GM18517 (cell line): ENCODE measurements around the gene EPRS1.
A peak's percentile ranks its signal among the peaks of the same experiment; 100 is the strongest.
"Not testable (repeated sequence)": the region's sequence is repeated elsewhere in the genome, so short reads cannot be mapped to it uniquely, and the experiment has no call there.

Experiments
- ATAC-seq: cut with Tn5 transposase; IDR thresholded peaks from one replicate; pipeline ENCODE4 v1.9.1; 2021; ENCODE audit warnings: mild to moderate bottlenecking, moderate library complexity; ENCODE audit not compliant: unreplicated experiment

EPRS1 gene

DNA sequence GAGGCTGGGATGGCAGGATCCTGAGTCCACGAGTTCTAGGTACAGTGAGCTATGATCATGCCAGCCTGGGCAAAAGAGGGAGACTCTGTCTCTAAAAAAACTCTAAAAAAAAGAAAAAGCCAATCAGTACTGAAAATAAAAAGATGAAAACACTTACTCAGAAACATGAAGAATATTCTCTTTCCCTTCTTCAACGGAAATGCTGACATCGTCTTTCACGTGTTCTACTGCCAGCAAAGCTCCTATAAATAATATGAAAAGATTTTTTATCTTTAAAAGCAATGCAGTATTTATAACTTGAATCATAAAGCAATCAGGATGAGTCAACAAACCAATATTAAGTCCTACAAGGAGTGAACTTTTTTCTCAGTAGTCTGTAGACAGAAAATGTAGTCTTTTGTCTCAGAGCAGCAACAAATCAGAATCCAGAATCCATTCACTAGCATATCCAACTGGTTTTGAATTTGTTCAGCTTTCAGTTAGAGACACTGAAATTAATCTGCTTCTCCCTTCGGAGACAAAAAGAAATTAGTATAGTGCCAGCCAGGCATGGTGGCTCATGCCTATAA is 6.2 kb downstream of the EPRS1 start:
- no peak for ATAC-seq

DNA sequence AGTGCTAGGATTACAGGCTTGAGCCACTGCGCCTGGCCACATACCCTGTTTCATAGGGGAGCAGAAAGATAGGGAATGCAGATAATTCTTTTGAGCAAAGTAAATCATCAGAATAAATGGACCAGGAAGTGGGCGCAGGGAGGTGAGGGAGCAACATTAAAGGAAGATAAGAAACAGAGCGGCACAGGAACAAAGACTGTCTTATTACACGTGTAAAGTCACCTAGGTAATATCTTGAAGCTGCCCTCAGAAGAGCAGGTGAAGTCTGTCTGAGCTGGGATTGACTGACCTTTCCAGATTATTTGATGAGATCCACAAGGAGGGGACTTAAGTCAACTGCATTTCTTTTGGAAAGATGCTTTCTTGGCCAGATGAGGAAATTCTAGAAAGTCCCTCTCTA is 7.7 kb downstream of the EPRS1 start:
- no peak for ATAC-seq

DNA sequence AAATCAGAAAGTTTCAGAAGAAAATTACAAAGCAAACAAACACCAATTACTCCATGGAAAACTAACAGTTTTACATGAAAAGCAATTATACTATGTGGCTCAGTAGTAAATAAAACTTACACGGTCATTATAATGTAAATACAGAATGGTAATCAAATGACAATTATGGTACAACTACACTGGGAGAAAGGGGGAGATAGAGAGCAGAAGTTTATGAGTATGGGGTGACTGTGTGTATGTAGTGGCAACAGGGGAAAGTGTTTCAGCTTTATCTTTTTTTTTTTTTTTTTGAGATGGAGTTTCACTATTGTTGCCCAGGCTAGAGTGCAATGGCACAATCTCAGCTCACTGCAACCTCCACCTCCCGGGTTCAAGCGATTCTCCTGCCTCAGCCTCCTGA is 8.5 kb downstream of the EPRS1 start:
- ATAC-seq = not testable (repeated sequence)

DNA sequence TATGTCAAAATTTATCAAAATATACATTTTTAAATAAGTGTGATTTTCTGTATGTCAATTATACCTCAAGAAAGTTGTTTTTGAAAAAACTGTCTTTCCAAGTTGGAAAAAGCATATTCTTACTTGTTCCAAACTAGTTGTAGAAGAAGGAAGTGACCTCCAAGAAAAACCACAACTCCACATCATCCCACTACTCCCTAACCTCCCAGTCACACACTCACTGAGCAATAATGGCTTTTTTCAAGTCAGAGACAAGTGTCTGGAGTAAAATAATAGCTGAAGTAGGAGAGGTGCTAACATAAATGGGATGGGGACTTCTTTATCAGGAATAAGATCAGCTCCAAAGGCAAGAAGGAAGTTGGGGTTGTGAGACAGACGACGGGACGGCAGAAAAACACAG is 13.4 kb downstream of the EPRS1 start:
- ATAC-seq = no peak

DNA sequence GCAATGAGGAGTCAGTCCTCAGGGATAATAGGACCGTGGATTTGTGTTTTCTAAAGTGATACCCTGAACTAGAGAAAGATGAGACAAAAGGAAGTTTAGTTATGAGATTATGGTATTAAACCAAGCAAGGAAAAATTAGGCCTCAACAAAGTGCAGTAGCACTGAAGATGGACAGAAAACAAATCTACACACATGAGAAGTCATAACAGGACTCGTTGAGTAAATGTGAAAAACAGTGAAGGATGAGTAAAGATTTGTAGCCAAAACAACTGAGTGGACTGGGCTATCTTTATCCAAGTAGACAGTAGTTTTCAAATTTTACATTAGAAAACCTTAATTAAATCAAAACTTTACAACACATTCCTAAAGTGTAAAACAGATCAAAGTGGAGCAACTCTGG is 15.0 kb downstream of the EPRS1 start:
- ATAC-seq = no peak

DNA sequence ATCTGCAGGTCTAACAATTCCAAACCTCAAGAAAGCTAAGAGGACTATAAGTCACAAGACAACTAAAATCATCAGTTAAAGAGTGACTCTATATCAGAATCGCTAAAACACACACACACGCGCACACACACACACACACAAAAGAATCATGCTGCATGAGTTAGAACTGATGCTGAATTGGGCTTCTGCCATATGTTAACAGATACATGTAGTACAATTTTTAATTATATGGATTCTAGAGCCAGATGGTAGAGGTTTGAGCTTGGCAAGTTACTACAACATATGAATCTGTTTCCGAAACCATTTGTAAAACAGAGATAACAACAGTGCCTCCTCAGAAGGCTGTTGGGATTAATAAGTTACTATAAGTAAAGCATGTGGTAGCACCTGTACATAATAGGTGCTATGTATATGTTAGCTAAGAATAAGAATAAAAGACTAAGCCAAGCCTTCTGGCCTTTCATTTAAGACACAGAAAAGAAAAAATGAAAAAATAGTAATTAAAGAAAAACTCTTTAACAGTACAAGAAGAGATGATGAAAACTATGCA is 17.9 kb downstream of the EPRS1 start:
- no peak for ATAC-seq

DNA sequence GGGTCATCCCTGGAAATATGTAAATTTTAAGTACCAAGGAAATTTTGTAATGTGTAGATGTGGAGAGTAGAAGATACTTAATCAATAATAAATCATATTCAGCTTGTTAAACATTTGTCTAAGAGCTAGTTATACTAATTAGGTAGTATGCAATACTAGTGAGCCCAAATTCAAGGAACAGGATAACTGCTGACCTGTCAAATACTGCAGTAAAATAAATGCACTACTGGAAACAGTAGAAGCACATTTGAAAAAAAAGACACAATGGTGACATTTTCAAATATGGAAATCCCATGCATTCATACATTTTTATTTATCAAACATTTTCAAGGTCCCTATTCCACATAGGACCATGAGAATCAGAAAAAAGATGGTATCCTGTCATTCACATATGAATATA is 27.2 kb downstream of the EPRS1 start:
- ATAC-seq = no peak

DNA sequence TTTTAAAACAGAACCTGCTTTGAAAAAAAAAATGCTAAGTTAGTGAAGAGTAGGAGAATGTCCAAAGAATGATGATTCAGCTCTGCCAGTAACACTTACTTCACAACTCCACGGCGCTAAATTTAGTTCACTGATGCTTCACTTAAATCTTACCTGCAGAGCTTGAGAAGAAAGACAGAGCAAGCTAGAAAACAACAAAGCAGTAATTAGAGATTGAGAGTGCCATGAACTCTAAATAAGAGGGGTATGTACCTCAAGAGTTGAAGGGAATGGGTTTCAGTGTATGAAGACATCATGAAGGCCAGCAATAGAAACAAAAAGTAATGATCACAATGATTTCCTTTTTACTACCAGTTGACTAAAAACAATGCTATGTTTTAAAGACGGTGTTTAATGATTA is 32.8 kb downstream of the EPRS1 start:
- peak; percentile 86 for ATAC-seq

DNA sequence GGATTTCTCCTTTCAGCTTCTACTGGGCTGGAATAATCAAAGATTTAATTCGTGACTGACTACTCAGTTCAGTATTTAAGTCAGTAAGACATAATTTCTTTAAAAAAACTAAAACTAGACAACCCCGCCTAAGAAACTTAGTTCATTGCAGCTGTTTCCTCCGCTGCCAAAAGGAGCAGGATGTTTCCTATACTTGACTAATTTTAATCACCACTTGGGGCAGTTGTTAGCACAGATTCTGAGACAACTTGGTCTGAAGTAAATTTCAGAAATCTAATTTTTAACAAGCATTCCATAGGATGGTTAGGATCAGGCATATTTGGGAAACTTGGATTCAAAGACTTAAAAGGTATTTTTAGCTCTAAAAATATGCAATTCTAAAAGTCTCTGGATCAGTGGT is 34.0 kb downstream of the EPRS1 start:
- no peak for ATAC-seq

DNA sequence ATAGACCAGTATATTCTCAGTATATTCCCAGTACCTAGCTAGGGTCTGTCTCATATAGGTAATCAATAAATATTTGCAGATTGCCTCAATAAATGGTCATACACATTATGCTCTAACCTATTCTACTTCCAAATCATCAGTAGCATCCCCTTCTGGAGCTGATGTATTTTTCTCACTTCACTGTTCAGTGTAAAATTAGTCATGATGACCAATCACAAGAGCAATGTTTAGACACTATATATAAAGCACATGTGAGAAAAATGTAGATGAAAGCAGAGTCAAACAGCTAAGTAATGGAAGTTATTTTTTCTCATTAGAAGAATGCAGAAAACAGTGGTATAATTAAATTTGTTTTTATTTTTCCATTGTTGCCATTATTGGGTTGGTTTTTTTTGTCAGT is 34.7 kb downstream of the EPRS1 start:
- no peak for ATAC-seq

DNA sequence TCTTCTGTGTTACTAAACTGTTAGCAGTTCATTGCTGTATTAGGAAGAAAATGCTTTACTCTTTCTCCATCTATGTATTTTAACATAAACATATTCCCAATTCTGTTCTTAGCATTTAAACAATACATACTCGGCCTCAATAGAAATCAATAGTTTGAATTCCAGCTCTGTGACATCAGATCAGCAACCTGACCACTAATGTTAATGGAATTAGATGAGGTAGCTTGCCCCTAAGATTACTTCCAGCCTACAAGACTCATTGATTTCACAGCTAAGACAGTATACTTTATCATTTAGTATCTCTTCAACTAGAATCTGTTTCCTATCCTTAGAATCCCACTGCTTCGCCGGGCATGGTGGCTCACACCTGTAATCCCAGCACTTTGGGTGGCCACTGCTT is 38.9 kb downstream of the EPRS1 start:
- no peak for ATAC-seq

DNA sequence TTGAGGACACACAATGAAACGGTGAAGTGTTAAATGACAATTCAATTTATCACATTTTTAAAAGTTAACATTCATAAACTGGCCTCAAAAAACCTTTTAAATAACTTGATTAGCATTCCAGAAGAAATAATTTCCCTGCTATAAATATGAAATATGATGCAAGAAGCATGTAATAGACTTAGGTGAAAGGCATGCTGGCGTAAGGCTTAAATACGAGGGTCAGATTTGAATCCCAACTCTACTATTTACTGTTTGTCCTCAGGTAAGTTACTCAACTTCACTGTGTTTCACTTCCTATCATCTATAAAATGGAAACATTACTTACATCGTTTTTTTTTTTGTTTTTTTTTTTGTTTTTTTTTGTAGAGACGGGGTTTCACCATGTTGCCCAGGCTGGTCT is 40.8 kb downstream of the EPRS1 start:
- ATAC-seq = no peak

DNA sequence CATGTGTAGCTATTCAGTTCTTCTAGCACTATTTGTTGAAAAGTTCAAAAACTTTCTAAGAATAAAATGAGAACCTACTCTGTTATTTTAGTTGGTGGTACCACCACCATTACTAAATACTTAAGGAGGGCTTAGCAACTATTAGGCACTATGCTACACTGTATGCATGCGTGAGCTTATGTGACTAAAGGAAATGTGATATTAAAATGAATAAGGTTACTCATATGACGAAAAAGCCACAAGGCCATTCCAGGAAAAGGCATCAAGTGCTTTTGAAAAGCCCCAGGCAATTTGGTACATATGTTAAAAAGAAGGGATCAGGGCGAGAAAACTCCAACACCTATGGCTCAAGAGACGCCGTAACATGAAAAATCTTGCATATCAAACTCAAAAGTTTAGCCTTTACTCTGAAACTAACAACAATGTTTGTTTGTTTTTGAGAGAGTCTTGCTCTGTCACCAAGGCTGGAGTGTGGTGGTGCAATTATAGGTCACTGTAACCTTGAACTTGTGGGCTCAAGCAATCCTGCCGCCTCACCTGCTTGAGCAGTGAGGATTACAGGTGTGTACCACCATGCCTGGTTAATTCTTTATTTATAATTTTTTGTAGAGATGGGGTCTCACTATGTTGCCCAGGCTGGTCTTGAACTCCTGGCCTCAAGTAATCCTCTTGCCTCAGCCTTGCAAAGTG is 42.5 kb downstream of the EPRS1 start:
- no peak for ATAC-seq

DNA sequence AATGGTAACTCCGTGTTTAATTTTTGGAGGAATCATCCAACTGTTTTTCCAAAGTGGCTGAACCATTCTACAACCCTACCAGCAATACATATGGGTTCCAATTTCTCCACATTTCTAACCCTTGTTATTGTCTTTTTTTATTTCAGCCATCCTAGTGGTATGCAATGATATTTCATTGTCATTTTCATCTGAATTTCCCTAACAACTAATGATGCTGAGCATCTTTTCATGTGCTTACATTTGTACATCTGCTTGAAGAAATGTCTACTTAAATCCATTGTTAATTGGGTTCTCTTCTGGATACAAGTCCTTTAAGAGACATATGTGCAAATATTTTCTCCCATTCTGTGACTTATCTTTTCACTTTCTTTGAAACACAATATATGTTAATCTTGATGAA is 43.3 kb downstream of the EPRS1 start:
- ATAC-seq = no peak

DNA sequence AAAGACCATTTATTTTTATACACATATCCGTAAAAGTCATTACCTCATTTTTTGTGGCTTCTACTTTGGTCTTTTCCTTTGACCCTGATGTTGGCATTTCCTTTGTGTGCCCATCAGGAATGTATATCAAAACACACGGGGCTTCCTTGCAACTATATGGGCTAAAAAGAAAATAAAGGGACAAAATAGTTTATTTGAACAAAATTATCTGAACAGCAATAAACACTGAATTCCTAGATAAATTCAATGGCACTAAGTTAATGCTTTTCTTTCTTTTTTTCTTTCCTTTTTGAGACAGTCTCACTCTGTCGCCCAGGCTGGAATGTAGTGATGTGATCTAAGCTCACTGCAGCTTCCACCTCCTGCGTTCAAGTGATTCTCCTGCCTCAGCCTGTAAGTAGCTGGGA is 45.2 kb downstream of the EPRS1 start:
- no peak for ATAC-seq

DNA sequence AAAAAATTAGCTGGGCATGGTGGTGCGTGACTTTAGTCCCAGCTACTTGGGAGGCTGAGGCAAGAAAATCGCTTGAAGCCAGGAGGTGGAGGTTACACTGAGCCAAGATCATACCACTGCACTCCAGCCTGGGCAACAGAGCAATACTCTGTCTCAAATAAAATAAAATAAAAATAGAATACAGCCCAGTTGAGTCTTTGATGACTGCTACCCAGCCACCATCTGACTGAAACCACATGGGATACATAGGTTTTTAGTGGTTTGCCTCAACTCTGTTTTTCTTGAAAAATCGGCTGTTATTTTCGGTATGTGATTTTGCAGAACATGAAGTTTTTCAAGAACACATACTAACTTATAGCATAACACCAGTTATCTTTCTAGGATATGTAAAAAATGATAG is 46.5 kb downstream of the EPRS1 start:
- no peak for ATAC-seq
